ENCODE results near the gene SATB1.
"Not testable (repeated sequence)": the region's sequence is repeated elsewhere in the genome, so short reads cannot be mapped to it uniquely, and the experiment has no call there.

The SATB1 gene

DNA sequence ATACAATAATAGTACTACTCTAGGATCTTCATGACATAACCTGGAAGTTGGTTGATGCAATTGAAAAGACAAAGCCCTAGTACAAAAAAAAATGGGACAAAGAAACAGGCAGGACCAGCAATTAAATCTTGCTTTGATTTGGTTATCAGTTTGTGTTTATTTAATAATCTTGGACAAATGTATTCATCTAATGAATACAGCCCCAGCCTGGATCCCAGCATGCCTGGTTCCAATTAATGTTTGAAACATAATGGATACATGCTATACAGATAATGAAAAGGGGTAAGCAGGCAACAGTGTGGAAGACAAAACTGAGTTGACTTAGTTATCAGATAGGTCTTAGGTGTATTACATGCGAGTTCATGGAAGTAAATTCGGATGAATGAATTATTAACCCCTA, 29.6 kb upstream of the SATB1 start:
- TF ChIP-seq ZNF785 (tag by site-specific recombination; IDR thresholded peaks at IDR 0.05) (no peak), KLF10 (tag by site-specific recombination; IDR thresholded peaks at IDR 0.05) (no peak), ZBTB1 (tag by site-specific recombination; IDR thresholded peaks at IDR 0.05) (no peak), KLF9 (tag by site-specific recombination; IDR thresholded peaks at IDR 0.05; ENCODE audit: low read depth) (no peak), ZNF596 (tag by site-specific recombination; IDR thresholded peaks at IDR 0.05) (no peak), ZNF530 (tag by site-specific recombination; IDR thresholded peaks at IDR 0.05; ENCODE audit: low read depth) (no peak), PRDM1 (tag by site-specific recombination; IDR thresholded peaks at IDR 0.05) (no peak), ZNF23 (tag by site-specific recombination; IDR thresholded peaks at IDR 0.05; ENCODE audit: borderline replicate concordance) (no peak), ZNF514 (tag by site-specific recombination; IDR thresholded peaks at IDR 0.05) (no peak), ZNF211 (tag by site-specific recombination; IDR thresholded peaks at IDR 0.05; ENCODE audit: low read depth) (no peak), SP2 (tag by site-specific recombination; IDR thresholded peaks at IDR 0.05) (no peak), ZNF48 (tag by site-specific recombination; IDR thresholded peaks at IDR 0.05) (no peak), SP7 (tag by site-specific recombination; IDR thresholded peaks at IDR 0.05) (no peak), YY2 (tag by site-specific recombination; IDR thresholded peaks at IDR 0.05) (no peak)
- TF ChIP-seq, protein P1, sequence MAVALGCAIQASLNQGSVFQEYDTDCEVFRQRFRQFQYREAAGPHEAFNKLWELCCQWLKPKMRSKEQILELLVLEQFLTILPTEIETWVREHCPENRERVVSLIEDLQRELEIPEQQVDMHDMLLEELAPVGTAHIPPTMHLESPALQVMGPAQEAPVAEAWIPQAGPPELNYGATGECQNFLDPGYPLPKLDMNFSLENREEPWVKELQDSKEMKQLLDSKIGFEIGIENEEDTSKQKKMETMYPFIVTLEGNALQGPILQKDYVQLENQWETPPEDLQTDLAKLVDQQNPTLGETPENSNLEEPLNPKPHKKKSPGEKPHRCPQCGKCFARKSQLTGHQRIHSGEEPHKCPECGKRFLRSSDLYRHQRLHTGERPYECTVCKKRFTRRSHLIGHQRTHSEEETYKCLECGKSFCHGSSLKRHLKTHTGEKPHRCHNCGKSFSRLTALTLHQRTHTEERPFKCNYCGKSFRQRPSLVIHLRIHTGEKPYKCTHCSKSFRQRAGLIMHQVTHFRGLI (tag by site-specific recombination; IDR thresholded peaks at IDR 0.05): no peak
- H3K9me3 ChIP-seq (ENCODE audit: control insufficient read depth, insufficient read depth, low read depth, low read length): no peaks in the 10 kb centered on the region
- H3K36me3 ChIP-seq (ENCODE audit: control insufficient read depth in 2 of 2, insufficient read depth in 1 of 2, low read length in 2 of 2): no peaks in the 10 kb centered on the region
- no peak overlapping the region for H3K27ac ChIP-seq (ENCODE audit: extremely low read depth, low read depth, low read length)
- CTCF ChIA-PET: no interaction called here
- POLR2A ChIA-PET: no interaction called here
- no peak overlapping the region for H3K4me3 ChIP-seq (ENCODE audit: low read depth, low read length)
- H3K4me1 ChIP-seq (ENCODE audit: control insufficient read depth, insufficient read depth, low read length): no peaks in the 10 kb centered on the region

DNA sequence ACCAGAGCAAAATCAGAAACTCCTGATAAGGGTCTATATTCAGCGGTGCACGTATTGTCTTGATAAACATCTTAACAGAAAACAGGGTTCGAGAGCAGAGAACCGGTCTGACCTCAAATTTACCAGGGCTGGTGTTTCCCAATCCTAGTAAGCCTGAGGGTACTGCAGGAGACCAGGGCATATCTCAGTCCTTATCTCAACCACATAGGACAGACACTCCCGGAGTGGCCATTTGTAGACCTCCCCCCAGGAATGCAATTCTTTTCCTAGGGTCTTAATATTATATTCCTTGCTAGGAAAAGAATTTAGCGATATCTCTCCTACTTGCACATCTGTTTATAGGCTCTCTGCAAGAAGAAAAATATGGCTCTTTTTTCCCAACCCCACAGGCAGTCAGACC, 24.5 kb upstream of the SATB1 start:
- CTCF ChIA-PET; H3K9me3 ChIP-seq (ENCODE audit: control insufficient read depth, insufficient read depth, low read depth, low read length); H3K4me3 ChIP-seq (ENCODE audit: low read depth, low read length); H3K36me3 ChIP-seq (ENCODE audit: control insufficient read depth in 2 of 2, insufficient read depth in 1 of 2, low read length in 2 of 2); POLR2A ChIA-PET; H3K27ac ChIP-seq (ENCODE audit: extremely low read depth, low read depth, low read length): not testable (repeated sequence)
- H3K4me1 ChIP-seq (ENCODE audit: control insufficient read depth, insufficient read depth, low read length): peaks cover 11% of the 10 kb centered on the region
- peak; percentile 15 for TF ChIP-seq SETDB1 (IDR thresholded peaks at IDR 0.05; ENCODE audit: insufficient read length, low read length)

DNA sequence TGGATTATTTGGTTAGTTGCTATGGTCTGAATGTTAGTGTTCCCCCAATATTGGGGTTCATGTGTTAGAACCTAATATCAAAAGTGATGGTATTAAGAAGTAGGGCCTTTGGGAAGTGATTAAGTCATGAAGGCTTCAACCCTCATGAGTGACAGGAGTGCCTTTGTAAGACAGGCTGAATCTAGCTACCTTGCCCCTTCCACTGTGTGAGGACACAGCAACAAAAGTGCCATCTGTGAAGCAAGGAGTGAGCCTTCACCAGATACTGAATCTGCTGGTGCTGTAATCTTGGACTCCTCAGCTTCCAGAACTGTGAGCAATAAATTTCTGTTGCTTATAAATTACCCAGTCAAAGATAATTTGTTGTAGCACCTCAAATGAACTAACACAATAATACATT, 22.6 kb upstream of the SATB1 start:
- ChIA-PET POLR2A (no interaction called here), CTCF (no interaction called here)
- TF ChIP-seq ZNF266 (tag by site-specific recombination; IDR thresholded peaks at IDR 0.05; ENCODE audit: low read depth): 0 out of 2 replicates have a peak, but pooled peaks have one; percentile 23
- no peak for TF ChIP-seq ZNF701 (tag by site-specific recombination; IDR thresholded peaks at IDR 0.05)
- no peak overlapping the region for H3K4me3 ChIP-seq (ENCODE audit: low read depth, low read length)
- peaks cover 13% of the 10 kb centered on the region for H3K4me1 ChIP-seq (ENCODE audit: control insufficient read depth, insufficient read depth, low read length)
- H3K9me3 ChIP-seq (ENCODE audit: control insufficient read depth, insufficient read depth, low read depth, low read length): no peaks in the 10 kb centered on the region
- no peak overlapping the region for H3K27ac ChIP-seq (ENCODE audit: extremely low read depth, low read depth, low read length)
- no peaks in the 10 kb centered on the region for H3K36me3 ChIP-seq (ENCODE audit: control insufficient read depth in 2 of 2, insufficient read depth in 1 of 2, low read length in 2 of 2)

DNA sequence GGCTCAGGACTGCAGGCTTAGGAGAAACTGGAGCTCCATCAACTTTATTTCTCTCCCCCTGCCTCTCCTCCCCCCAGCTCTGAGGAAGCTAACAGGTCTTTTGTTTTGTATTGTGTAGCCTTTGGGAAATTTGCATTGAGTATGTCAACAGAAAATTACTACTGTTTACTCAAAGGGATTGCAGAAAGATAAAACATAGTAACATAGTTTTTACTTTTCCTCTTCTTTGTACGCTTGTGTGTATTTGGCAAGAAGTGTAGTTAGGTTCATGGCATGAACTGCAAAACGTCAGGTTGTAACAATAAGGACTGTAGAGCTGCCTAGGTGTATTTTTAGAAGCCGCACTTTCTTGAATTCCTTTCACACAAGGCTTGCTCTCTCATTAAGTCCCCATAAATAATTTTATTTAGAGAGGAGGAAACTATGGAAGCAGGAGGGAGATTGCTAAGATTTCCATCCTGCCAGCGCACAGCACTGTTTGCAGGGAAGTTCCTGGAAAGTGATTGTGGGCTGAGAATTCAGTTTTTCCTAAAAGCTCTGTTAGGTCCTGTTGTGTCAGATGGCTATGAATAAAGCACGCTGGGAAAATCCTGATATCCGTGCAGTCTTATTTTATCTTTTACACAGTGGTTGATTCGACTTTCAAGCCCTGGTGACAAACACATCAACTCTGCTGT, 21.1 kb upstream of the SATB1 start:
- POLR2A ChIA-PET: interaction anchor here (0.9 kb wide), 1 partner anchor 16 kb away, joined by 3 read pairs; no protein-coding TSS in a partner anchor
- CTCF ChIA-PET: interaction anchor here (0.6 to 1.4 kb wide), 4 partner anchors 25 to 113 kb away, joined by 3 to 4 read pairs (median 3); no protein-coding TSS in a partner anchor
- peak overlapping the region; percentile 69 for H3K4me3 ChIP-seq (ENCODE audit: low read depth, low read length)
- no peaks in the 10 kb centered on the region for H3K9me3 ChIP-seq (ENCODE audit: control insufficient read depth, insufficient read depth, low read depth, low read length)
- H3K27ac ChIP-seq (ENCODE audit: extremely low read depth, low read depth, low read length): no peak overlapping the region
- H3K36me3 ChIP-seq (ENCODE audit: control insufficient read depth in 2 of 2, insufficient read depth in 1 of 2, low read length in 2 of 2): no peaks in the 10 kb centered on the region
- peaks cover 16% of the 10 kb centered on the region for H3K4me1 ChIP-seq (ENCODE audit: control insufficient read depth, insufficient read depth, low read length)
- TF ChIP-seq SCRT2 (tag by site-specific recombination; IDR thresholded peaks at IDR 0.05) (peak; percentile 81), ZNF302 (tag by site-specific recombination; IDR thresholded peaks at IDR 0.05; ENCODE audit: low read depth) (no peak)
- TF ChIP-seq, protein P2, sequence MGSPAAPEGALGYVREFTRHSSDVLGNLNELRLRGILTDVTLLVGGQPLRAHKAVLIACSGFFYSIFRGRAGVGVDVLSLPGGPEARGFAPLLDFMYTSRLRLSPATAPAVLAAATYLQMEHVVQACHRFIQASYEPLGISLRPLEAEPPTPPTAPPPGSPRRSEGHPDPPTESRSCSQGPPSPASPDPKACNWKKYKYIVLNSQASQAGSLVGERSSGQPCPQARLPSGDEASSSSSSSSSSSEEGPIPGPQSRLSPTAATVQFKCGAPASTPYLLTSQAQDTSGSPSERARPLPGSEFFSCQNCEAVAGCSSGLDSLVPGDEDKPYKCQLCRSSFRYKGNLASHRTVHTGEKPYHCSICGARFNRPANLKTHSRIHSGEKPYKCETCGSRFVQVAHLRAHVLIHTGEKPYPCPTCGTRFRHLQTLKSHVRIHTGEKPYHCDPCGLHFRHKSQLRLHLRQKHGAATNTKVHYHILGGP (tag by site-specific recombination; IDR thresholded peaks at IDR 0.05): peak; percentile 85
- TF ChIP-seq, protein P3, sequence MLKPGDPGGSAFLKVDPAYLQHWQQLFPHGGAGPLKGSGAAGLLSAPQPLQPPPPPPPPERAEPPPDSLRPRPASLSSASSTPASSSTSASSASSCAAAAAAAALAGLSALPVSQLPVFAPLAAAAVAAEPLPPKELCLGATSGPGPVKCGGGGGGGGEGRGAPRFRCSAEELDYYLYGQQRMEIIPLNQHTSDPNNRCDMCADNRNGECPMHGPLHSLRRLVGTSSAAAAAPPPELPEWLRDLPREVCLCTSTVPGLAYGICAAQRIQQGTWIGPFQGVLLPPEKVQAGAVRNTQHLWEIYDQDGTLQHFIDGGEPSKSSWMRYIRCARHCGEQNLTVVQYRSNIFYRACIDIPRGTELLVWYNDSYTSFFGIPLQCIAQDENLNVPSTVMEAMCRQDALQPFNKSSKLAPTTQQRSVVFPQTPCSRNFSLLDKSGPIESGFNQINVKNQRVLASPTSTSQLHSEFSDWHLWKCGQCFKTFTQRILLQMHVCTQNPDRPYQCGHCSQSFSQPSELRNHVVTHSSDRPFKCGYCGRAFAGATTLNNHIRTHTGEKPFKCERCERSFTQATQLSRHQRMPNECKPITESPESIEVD (tag by site-specific recombination; IDR thresholded peaks at IDR 0.05): peak; percentile 42
